Vagina (tissue), 2 donors: ENCODE results near the gene EPAS1.

ENCODE experiments used
- CTCF ChIP-seq, 3 experiments: fragments of 450-650 bp in 2 of 3; fragments of 200-600 bp in 1 of 3; sonication (generic) in 1 of 3; IDR thresholded peaks; one replicate each; pipeline ENCODE4 v1.5.1; 2017 to 2019; ENCODE audit warnings: antibody characterized with exemption in 3 of 3, mild to moderate bottlenecking in 2 of 3, moderate library complexity in 2 of 3
- POLR2A ChIP-seq, 2 donors: fragments of 450-650 bp; IDR thresholded peaks; one replicate each; pipeline ENCODE4 v1.6.1; 2017; ENCODE audit warnings: antibody characterized with exemption in 2 of 2, mild to moderate bottlenecking in 2 of 2, moderate library complexity in 2 of 2

GRCh38 chr2:46278952-46279351, 18.3 kb upstream of the EPAS1 start:
- TF ChIP-seq CTCF (IDR thresholded peaks at IDR 0.05) (no peak), POLR2A (IDR thresholded peaks at IDR 0.05) (no peak)
